ENCODE data around the gene MED13L.

GRCh38 chr12:115957686-115958290, 319.7 kb downstream of the MED13L start:
- TF ChIP-seq CTCF (IDR thresholded peaks at IDR 0.05) (no peak), POLR2AphosphoS5 (IDR thresholded peaks at IDR 0.05) (no peak), POLR2A (IDR thresholded peaks at IDR 0.05) (no peak)

All from breast epithelium (tissue), 3 donors.